Left lung (tissue), 10 donors: ENCODE measurements around the gene LGI4. TPM values are rescaled to one million over a fixed set of nuclear protein-coding genes. Genes with fewer than 3 reads are reported as not detected.

Experiments used
- ATAC-seq: fragments of 200-7000 bp; cut with Tn5 transposase; one replicate; pipeline ENCODE4 v1.9.1; 2020; ENCODE audit warnings: moderate library complexity
- DNase-seq, 4 donors: peaks; one replicate each; pipeline ENCODE4 v3.0.0-alpha.2; 2013 to 2020
- H3K27ac ChIP-seq, 2 donors: fragments of 200-600 bp; sonication (generic) in 1 of 2; one replicate each; pipeline versions ENCODE4 v1.5.0 to v1.8.0; 2020 to 2021
- H3K27me3 ChIP-seq, 2 donors: fragments of 200-600 bp; sonication (generic) in 1 of 2; one replicate each; pipeline versions ENCODE4 v1.5.0 to v1.8.0; 2020 to 2021
- H3K36me3 ChIP-seq, 2 donors: fragments of 200-600 bp; sonication (generic) in 1 of 2; one replicate each; pipeline versions ENCODE4 v1.5.0 to v1.8.0; 2020 to 2021
- H3K4me1 ChIP-seq, 2 donors: fragments of 200-600 bp; one replicate each; pipeline ENCODE4 v1.8.0; 2021
- H3K4me3 ChIP-seq, 2 donors: fragments of 200-600 bp; sonication (generic) in 1 of 2; one replicate each; pipeline versions ENCODE4 v1.5.0 to v1.8.0; 2020 to 2021; ENCODE audit warnings: mild to moderate bottlenecking in 1 of 2
- H3K9me3 ChIP-seq, 2 donors: fragments of 200-600 bp; sonication (generic) in 1 of 2; one replicate each; pipeline versions ENCODE4 v1.5.0 to v1.8.0; 2020 to 2021
- CTCF ChIP-seq, 2 donors: fragments of 200-600 bp; sonication (generic) in 1 of 2; IDR thresholded peaks; one replicate each; pipeline versions ENCODE4 v1.5.0 to v1.8.0; 2021; ENCODE audit warnings: antibody characterized with exemption in 2 of 2
- intact Hi-C, 2 donors: fragments of 100-400 bp; cut with DNase I; formaldehyde crosslinking; loops; one replicate each; pipeline versions ENCODE4 v1.11.2 to v1.14.2; 2022
- polyA plus RNA-seq, 6 donors: library from polyadenylated mRNA; unstranded; fragments of 120-200 nt; gene quantifications; one replicate each; pipeline ENCODE4 v1.2.1, GENCODE V29; 2013; ENCODE audit not compliant: insufficient read length in 6 of 6
- total RNA-seq, 2 donors: library from RNA; stranded (reverse); fragmentation: NEBNext Ultra II Directional; extraction: Animal tissue kit (Norgen Biotek cat#: 25700); gene quantifications; one replicate each; pipeline ENCODE4 v1.2.1, GENCODE V29; 2021
- donor health status: DM: no; HTN: yes; CAD: no.
- donor health status: DM: no; HTN: no; CAD: no.

LGI4 gene
- total and polyA plus RNA-seq, 8 donors, result 1.8 to 3.4 (median 2.7) TPM

GRCh38 chr19:35099897-35100275 is 35.0 kb downstream of the LGI4 start:
- no peak overlapping the region for H3K4me3 ChIP-seq
- intact Hi-C loops, result no loop called here
- TF ChIP-seq CTCF (IDR thresholded peaks at IDR 0.05), result no peak

GRCh38 chr19:35099155-35099896 is 35.5 kb downstream of the LGI4 start:
- TF ChIP-seq CTCF (IDR thresholded peaks at IDR 0.05), result no peak
- ATAC-seq (no peak), DNase-seq (no peak)
- Histone ChIP-seq H3K4me3 (no peak overlapping the region), H3K27me3 (no peaks in the 10 kb centered on the region), H3K9me3 (no peaks in the 10 kb centered on the region), H3K36me3 (no peaks in the 10 kb centered on the region), H3K27ac (no peak overlapping the region), H3K4me1 (no peaks in the 10 kb centered on the region)
- intact Hi-C loops, result no loop called here

More at GRCh38 chr19:35099897-35100275, 35.0 kb downstream of the LGI4 start:
- ATAC-seq, result no peak
- Histone ChIP-seq H3K9me3 (no peaks in the 10 kb centered on the region), H3K4me1 (no peaks in the 10 kb centered on the region), H3K27ac (no peak overlapping the region), H3K27me3 (no peaks in the 10 kb centered on the region), H3K36me3 (no peaks in the 10 kb centered on the region)
- DNase-seq, result no peak

- Histone ChIP-seq H3K9me3 (no peaks in the 10 kb centered on the region), H3K27me3 (no peaks in the 10 kb centered on the region), H3K27ac (no peak overlapping the region), H3K4me3 (no peak overlapping the region), H3K36me3 (no peaks in the 10 kb centered on the region), H3K4me1 (no peaks in the 10 kb centered on the region)
- no peak for TF ChIP-seq CTCF (IDR thresholded peaks at IDR 0.05)
- ATAC-seq (peak; percentile 21), DNase-seq (no peak)
- intact Hi-C loops, result no loop called here
Measured at GRCh38 chr19:35098413-35099049, 36.3 kb downstream of the LGI4 start.

- Histone ChIP-seq H3K9me3 (no peaks in the 10 kb centered on the region), H3K4me1 (peaks cover 0 to 2% of the 10 kb centered on the region in 2 donors), H3K27ac (no peak overlapping the region), H3K4me3 (no peak overlapping the region), H3K27me3 (peaks cover 0 to 7% of the 10 kb centered on the region in 2 donors), H3K36me3 (no peaks in the 10 kb centered on the region)
- no peak for TF ChIP-seq CTCF (IDR thresholded peaks at IDR 0.05)
- DNase-seq (no peak), ATAC-seq (no peak)
- intact Hi-C loops, result no loop called here
Measured at GRCh38 chr19:35095667-35096368, 39.0 kb downstream of the LGI4 start.

GRCh38 chr19:35094656-35095055 is 40.2 kb downstream of the LGI4 start:
- no peak for TF ChIP-seq CTCF (IDR thresholded peaks at IDR 0.05)
- no peaks in the 10 kb centered on the region for H3K9me3 ChIP-seq
- DNase-seq (no peak), ATAC-seq (no peak)
- intact Hi-C loops, result no loop called here
- peaks cover 0 to 4% of the 10 kb centered on the region in 2 donors for H3K4me1 ChIP-seq
- no peak overlapping the region for H3K27ac ChIP-seq
- no peaks in the 10 kb centered on the region for H3K36me3 ChIP-seq
- peaks cover 0 to 19% of the 10 kb centered on the region in 2 donors for H3K27me3 ChIP-seq
- H3K4me3 ChIP-seq, result no peak overlapping the region
